ENCODE data around the gene METTL13. TPM values are rescaled to one million over a fixed set of nuclear protein-coding genes. Genes with fewer than 3 reads are reported as not detected.

The METTL13 gene
- polyA plus RNA-seq, 1 experiment: 25.9 TPM

DNA sequence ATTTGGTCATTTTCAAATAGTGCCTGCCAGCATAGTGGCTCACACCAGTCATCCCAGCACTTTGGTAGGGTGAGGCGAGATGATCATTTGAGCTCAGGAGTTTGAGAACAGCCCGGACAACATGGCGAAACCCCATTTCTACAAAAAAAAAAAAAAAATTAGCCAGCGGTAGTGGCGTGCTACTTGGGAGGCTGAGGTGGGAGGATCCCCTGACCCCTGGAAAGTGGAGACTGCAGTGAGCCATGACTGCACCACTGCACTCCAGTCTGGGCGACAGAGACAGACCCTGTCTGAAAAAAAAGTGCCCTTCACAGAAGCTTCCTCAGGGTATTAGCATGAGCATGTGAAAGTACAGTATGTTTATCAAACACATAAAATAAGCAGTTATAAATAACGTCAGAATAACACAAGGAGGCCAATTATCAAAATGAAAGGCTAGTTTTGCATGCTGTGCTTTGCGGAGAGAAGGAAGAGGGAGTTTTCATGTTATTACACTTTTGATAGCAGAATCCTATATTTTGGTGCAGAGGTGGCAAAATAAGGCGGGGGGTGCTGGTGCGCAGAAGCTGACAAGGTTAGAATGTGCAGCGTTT is 781 bp upstream of the METTL13 start:
- ChIA-PET POLR2A (interaction anchor here (0.6 to 1.2 kb wide), 2 partner anchors 9 to 27 kb away, joined by 3 to 20 read pairs; no protein-coding TSS in a partner anchor), CTCF (interaction anchor here (0.7 to 2.6 kb wide), 3 partner anchors 20 to 205 kb away, joined by 3 to 13 read pairs (median 6); no protein-coding TSS in a partner anchor)
- Histone ChIP-seq H3K36me3 (ENCODE audit: control insufficient read depth, insufficient read depth, low read length) (peaks cover 6% of the 10 kb centered on the region), H3K4me3 (ENCODE audit: low read depth, low read length) (peak overlapping the region; percentile 41), H3K27me3 (ENCODE audit: control insufficient read depth, insufficient read depth, low read length) (no peaks in the 10 kb centered on the region)
- no peak for DNase-seq (ENCODE audit: low read depth)
- TF ChIP-seq, protein P1, sequence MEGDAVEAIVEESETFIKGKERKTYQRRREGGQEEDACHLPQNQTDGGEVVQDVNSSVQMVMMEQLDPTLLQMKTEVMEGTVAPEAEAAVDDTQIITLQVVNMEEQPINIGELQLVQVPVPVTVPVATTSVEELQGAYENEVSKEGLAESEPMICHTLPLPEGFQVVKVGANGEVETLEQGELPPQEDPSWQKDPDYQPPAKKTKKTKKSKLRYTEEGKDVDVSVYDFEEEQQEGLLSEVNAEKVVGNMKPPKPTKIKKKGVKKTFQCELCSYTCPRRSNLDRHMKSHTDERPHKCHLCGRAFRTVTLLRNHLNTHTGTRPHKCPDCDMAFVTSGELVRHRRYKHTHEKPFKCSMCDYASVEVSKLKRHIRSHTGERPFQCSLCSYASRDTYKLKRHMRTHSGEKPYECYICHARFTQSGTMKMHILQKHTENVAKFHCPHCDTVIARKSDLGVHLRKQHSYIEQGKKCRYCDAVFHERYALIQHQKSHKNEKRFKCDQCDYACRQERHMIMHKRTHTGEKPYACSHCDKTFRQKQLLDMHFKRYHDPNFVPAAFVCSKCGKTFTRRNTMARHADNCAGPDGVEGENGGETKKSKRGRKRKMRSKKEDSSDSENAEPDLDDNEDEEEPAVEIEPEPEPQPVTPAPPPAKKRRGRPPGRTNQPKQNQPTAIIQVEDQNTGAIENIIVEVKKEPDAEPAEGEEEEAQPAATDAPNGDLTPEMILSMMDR (IDR thresholded peaks at IDR 0.05; ENCODE audit: insufficient read depth, low read depth, low read length): no peak

DNA sequence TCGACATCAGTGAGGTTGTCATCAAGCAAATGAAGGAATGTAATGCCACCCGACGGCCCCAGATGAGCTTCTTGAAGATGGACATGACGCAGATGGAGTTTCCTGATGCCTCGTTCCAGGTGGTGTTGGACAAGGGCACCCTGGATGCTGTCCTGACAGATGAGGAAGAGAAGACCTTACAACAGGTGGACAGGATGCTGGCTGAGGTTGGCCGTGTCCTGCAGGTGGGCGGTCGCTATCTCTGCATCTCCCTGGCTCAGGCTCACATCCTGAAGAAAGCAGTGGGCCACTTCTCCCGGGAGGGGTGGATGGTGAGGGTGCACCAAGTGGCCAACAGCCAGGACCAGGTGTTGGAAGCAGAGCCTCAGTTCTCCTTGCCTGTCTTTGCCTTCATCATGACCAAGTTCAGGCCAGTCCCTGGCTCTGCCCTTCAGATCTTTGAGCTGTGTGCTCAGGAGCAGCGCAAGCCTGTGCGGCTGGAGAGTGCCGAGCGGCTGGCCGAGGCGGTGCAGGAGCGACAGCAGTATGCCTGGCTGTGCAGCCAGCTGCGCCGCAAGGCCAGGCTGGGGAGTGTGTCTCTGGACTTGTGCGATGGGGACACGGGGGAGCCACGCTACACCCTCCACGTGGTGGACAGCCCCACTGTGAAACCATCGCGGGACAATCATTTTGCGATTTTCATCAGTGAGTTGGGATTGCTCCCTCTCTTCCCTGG is 2.5 kb downstream of the METTL13 start:
- ChIA-PET POLR2A (no interaction called here), CTCF (interaction anchor here (1.4 to 1.7 kb wide), 3 partner anchors 17 to 139 kb away, joined by 3 to 12 read pairs (median 3); no protein-coding TSS in a partner anchor)
- TF ChIP-seq, protein P1 (IDR thresholded peaks at IDR 0.05; ENCODE audit: insufficient read depth, low read depth, low read length): no peak
- Histone ChIP-seq H3K36me3 (ENCODE audit: control insufficient read depth, insufficient read depth, low read length) (peaks cover 14% of the 10 kb centered on the region), H3K27me3 (ENCODE audit: control insufficient read depth, insufficient read depth, low read length) (no peaks in the 10 kb centered on the region), H3K4me3 (ENCODE audit: low read depth, low read length) (no peak overlapping the region)
- no peak for DNase-seq (ENCODE audit: low read depth)

DNA sequence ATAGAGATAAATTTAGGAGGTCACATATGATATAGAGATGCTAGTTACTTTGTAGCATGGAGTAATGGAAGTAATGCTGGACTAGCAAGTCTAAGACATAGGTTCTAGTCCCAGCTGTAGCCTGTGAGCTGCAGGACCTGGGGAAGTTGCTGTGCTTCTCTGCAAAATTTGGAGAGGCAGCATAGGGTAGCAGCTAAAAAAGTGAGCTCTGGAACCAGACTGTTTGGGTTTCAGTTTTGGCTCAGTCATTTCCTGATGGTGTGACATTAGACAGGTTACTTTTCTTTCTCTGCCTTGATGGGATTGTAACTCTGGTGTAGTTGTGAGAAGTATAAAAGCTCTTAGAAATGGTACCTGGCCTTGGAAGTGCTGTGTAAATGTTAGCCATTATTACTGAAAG is 3.3 kb downstream of the METTL13 start:
- ChIA-PET POLR2A (no interaction called here), CTCF (interaction anchor here (1.4 to 1.7 kb wide), 4 partner anchors 16 to 199 kb away, joined by 3 to 12 read pairs (median 4); no protein-coding TSS in a partner anchor)

DNA sequence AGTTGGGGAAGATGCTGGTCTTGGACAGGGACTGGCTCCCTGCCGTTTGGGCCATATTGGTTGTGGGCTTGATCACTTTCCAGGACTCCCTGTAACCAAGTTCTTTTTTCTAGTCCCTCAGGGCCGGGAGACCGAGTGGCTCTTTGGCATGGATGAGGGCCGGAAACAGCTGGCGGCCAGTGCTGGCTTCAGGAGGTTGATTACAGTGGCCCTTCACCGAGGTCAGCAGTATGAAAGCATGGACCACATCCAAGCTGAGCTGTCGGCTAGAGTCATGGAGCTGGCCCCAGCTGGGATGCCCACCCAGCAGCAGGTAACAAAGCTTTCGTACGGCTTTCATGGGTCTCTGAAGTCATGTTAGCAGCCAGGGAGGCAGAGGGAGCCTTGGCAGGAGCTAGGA is 4.3 kb downstream of the METTL13 start:
- Histone ChIP-seq H3K4me3 (ENCODE audit: low read depth, low read length) (no peak overlapping the region), H3K36me3 (ENCODE audit: control insufficient read depth, insufficient read depth, low read length) (peaks cover 21% of the 10 kb centered on the region), H3K27me3 (ENCODE audit: control insufficient read depth, insufficient read depth, low read length) (no peaks in the 10 kb centered on the region)
- POLR2A ChIA-PET: no interaction called here
- CTCF ChIA-PET: interaction anchor here (1.4 to 1.7 kb wide), 3 partner anchors 15 to 198 kb away, joined by 3 to 12 read pairs (median 5); no protein-coding TSS in a partner anchor
- TF ChIP-seq, protein P1 (IDR thresholded peaks at IDR 0.05; ENCODE audit: insufficient read depth, low read depth, low read length): no peak
- no peak for DNase-seq (ENCODE audit: low read depth)

More for the DNA sequence above, 3.3 kb downstream of the METTL13 start:
- Histone ChIP-seq H3K27me3 (ENCODE audit: control insufficient read depth, insufficient read depth, low read length) (no peaks in the 10 kb centered on the region), H3K36me3 (ENCODE audit: control insufficient read depth, insufficient read depth, low read length) (peaks cover 14% of the 10 kb centered on the region), H3K4me3 (ENCODE audit: low read depth, low read length) (no peak overlapping the region)
- DNase-seq (ENCODE audit: low read depth): no peak
- TF ChIP-seq, protein P1 (IDR thresholded peaks at IDR 0.05; ENCODE audit: insufficient read depth, low read depth, low read length): no peak

DNA sequence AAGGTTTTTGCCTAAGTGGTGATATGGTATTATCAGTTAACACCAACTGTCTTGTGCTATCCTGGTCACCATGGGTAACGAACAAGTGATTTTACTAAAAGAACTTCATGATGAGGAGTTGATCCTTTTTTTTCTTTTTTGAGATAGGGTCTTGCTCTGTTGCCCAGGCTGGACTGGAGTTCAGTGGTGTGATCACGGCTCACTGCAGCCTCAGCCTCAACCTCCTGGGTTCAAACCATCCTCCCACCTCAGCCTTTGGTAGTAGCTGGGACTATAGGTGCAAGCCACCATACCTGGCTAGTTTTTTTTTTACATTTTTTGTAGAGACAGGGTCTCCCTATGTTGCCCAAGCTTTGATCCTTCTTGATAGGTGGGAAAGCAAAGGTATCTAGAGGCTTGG is 5.1 kb downstream of the METTL13 start:
- DNase-seq (ENCODE audit: low read depth): no peak
- ChIA-PET CTCF (interaction anchor here (1.7 kb wide), 1 partner anchor 198 kb away, joined by 5 read pairs; no protein-coding TSS in a partner anchor), POLR2A (no interaction called here)
- Histone ChIP-seq H3K36me3 (ENCODE audit: control insufficient read depth, insufficient read depth, low read length) (peaks cover 22% of the 10 kb centered on the region), H3K4me3 (ENCODE audit: low read depth, low read length) (no peak overlapping the region), H3K27me3 (ENCODE audit: control insufficient read depth, insufficient read depth, low read length) (no peaks in the 10 kb centered on the region)
- TF ChIP-seq, protein P1 (IDR thresholded peaks at IDR 0.05; ENCODE audit: insufficient read depth, low read depth, low read length): no peak
